Upper lobe of left lung (tissue), 4 donors: ENCODE data around the gene DDX1.

Experiments
- EP300 ChIP-seq, 4 donors: sonication (generic); formaldehyde crosslinking; IDR thresholded peaks; one replicate each; pipeline ENCODE4 v1.5.1; 2017; ENCODE audit warnings: antibody characterized with exemption in 4 of 4, control low read depth in 2 of 4
- POLR2A ChIP-seq, 4 donors: fragments of 450-650 bp; IDR thresholded peaks; one replicate each; pipeline ENCODE4 v1.5.1; 2016 to 2017; ENCODE audit warnings: antibody characterized with exemption in 4 of 4, mild to moderate bottlenecking in 2 of 4
- POLR2AphosphoS5 ChIP-seq, 2 donors: sonication (generic); formaldehyde crosslinking; IDR thresholded peaks; one replicate each; pipeline ENCODE4 v1.5.1; 2017; ENCODE audit warnings: antibody characterized with exemption in 2 of 2
- TF ChIP-seq, protein P1 (sequence below), 6 experiments: fragments of 450-650 bp in 4 of 6; fragments of 200-600 bp in 2 of 6; sonication (generic) in 2 of 6; IDR thresholded peaks; one replicate each; pipeline ENCODE4 v1.5.1; 2016 to 2019; ENCODE audit warnings: antibody characterized with exemption in 6 of 6

DNA sequence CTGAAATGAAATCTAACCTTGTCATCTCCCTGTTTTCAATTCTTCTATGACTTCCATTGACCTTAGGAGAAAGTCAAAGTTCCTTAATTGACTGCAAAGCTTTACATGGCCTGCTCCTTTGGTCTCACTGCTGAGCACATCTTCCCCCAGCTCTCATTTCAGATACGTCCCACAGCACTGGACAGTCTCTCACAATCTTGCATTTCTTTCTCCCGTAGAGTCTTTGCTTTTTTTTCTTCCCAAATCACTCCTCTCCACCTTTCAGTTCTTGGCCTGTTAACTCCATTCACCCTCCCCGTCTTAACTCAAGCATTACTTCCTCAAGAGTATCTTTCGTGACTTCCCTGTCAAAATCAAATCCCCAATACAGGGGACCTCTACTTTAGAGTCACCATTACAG lies 67.2 kb downstream of the DDX1 start:
- TF ChIP-seq POLR2A (IDR thresholded peaks at IDR 0.05) (no peak), POLR2AphosphoS5 (IDR thresholded peaks at IDR 0.05) (no peak), EP300 (IDR thresholded peaks at IDR 0.05) (no peak)
- TF ChIP-seq, protein P1, sequence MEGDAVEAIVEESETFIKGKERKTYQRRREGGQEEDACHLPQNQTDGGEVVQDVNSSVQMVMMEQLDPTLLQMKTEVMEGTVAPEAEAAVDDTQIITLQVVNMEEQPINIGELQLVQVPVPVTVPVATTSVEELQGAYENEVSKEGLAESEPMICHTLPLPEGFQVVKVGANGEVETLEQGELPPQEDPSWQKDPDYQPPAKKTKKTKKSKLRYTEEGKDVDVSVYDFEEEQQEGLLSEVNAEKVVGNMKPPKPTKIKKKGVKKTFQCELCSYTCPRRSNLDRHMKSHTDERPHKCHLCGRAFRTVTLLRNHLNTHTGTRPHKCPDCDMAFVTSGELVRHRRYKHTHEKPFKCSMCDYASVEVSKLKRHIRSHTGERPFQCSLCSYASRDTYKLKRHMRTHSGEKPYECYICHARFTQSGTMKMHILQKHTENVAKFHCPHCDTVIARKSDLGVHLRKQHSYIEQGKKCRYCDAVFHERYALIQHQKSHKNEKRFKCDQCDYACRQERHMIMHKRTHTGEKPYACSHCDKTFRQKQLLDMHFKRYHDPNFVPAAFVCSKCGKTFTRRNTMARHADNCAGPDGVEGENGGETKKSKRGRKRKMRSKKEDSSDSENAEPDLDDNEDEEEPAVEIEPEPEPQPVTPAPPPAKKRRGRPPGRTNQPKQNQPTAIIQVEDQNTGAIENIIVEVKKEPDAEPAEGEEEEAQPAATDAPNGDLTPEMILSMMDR (IDR thresholded peaks at IDR 0.05) = no peak
